RKO (cell line): ENCODE results near the gene XYLT1.
A peak's percentile ranks its signal among the peaks of the same experiment; 100 is the strongest.

Experiments used
- DNase-seq: peaks from one replicate; pipeline ENCODE4 v3.0.0-alpha.2; 2016; ENCODE audit warnings: low spot score

Gene XYLT1

DNA sequence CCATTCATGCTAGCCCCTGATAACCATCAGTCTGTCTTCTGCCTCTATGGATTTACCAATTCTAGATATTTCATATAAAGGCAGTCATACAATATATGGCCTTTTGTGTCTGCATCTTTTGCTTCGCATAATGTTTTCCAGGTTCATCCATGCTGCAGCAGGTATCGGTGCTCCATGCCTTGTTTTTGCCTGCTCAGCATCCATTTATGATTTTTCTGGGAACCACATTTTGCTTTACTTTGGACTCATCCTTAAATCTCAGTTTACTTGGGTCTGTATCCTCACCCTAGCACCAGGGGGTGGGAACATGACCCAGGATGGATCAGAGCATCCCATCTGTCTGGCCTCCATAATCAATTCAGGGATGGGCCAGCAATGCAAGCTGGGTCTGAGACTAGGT, 325.7 kb downstream of the XYLT1 start:
- DNase-seq: no peak

DNA sequence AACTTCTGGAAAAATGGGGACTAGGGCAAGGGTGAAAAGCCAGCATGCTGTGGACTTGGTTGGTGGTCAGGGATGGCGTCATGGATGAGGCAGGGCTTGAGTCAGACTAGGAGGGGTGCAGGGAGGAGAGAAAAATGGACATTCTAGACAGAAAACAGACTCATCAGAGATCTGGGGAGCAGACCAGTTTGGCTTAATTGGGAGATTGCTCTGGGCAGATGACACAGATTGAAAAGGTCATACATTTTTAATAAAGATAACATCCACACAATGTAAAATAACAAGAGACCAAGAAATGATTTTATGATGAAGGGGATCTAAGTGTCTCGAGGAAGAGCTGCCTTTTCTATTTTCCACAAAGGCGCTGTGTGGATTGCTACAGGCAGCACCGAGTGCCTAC, 326.3 kb downstream of the XYLT1 start:
- DNase-seq: no peak

DNA sequence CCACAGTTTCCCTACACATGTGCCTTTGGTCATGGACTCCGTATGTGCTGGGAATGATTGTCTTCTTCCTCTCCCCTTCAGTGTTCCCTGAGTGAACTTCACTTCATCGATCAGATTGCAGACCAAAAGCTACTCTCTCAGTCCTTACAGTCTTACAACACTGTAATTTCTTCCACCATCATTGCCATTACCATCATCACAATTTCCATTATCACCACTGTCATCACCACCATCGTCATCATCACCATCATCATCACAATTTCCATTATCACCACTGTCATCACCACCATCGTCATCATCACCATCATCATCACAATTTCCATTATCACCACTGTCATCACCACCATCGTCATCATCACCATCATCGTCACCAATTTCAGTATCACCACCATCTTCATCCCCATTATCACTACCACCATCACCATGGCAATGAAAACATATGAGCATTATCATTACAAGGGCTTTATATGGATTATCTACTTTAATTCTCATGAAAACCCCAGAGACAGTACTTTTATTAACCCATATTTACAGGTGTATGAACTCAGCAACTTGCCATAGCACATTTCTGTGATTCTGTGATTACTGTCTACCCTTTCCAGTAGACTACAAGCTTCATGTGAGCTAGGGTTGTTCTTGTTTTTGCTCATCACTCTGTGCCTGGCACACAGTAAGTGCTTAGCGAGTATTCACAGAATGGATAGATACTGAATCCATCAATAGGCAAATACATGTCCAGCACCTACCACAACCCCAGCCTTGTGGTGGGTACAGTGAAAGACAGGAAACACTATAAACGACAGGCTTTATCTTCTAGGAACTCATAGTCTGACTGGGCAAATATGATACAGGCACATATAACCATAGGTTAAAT, 327.0 kb downstream of the XYLT1 start:
- no peak for DNase-seq

DNA sequence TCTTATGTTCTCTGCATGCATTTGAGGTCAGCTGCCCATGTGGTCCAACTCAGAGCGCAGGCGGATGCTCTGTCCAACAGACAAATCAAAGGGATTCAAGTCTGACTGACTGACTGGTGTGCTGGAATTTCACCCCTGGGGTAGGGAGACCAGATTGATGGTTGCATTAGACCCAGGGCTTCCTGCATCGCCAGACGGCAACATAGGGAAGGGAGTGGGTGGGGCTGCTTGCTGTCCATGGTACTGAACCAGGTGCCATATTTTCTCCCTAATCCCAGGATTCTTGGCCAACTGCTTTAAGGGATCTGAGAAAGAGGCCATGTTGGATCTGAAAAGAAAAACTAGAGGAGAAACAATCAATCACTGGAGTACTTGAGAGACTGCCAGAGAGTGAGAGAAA, 332.0 kb downstream of the XYLT1 start:
- DNase-seq: peak; percentile 48

DNA sequence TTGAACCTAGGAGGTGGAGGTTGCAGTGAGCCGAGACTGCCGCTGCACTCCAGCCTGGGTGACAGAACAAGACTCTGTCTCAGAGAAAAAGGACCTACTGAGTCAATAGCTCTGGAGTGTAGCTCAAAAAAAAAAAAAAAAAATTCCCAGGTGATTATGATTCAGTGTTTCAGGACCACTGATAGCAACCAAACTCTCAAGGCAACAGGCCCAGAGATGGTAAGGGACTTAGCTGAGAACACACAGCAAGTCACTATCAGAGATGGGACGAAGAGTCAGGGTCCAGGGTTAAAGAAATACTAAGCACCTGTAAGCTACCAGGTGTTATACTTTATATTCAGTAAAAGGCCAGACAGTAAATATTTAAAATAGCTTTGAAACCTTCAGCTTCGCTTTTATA, 335.3 kb downstream of the XYLT1 start:
- no peak for DNase-seq

DNA sequence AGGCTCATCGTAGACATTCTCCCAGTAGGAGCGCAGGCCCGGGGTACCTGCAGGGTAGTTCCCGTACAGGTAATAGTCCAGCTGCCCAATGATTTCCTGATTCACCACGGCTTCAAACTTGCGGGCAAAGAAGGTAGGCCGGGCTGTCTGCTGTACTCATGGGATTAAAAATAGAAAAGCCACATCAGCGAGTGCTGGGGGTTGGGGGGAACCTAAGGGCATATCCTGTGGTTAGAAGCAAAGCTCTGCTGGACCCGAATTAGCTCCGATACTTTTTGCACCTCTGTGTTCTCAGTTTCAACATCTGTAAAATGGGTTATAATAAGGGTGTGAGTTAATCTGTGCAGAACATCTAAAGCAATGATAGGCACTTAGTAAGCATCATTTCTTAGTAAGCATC, 336.2 kb downstream of the XYLT1 start:
- DNase-seq: no peak

DNA sequence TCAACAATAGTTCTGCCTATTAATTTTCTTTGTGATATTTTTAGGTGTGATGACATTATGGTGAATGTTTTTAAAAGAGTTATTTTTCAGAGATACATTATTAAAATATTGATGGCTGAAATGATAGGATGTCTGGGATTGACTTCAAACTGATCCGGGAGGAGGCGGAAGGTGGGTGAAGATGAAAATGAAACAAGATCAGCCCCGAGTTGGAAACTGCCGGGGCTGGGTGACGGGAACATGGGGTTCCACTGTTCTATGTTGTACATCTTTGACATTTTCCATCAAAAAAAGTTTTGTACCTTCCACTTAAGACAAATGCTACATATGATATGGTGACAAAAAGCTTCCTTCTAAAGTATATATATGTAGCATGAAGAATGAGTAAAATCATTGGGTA, 336.9 kb downstream of the XYLT1 start:
- DNase-seq: no peak

DNA sequence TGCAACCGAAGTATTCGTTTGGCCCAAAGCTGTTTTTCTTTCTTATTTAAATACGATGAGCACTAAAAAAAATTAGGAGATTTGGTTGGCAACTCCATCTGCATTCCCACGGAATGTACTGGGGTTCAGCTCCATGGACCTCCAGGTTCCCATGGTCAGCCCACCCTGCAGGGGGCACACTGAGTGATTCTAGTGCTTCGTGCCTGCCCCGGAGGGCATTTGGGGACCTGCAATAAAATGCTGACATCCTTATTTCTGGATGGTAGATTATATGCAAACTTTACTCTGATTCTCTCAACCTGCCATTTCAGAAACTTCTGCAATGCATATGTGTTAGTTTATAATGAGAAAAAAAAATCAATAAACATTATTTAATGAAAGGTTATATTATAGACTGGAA, 339.4 kb downstream of the XYLT1 start:
- DNase-seq: no peak

DNA sequence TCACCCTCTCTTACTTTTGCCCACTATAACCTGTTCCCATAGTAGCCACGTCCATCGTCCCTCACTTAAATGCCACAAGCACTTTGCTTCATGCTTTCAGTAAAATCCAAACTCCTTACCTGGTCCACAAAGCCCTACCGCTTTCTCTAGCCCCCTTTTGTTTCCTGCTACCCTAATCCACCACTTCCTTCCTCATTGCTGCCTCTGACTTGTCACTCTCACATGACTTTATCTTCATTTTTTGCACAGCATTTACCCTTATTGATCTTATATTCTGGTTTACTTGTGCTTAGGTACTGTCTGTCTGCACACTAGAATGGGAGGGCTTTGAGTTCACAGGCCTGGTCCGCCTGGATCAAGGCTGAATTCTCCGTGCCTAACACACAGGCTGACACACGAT, 340.0 kb downstream of the XYLT1 start:
- DNase-seq: no peak

DNA sequence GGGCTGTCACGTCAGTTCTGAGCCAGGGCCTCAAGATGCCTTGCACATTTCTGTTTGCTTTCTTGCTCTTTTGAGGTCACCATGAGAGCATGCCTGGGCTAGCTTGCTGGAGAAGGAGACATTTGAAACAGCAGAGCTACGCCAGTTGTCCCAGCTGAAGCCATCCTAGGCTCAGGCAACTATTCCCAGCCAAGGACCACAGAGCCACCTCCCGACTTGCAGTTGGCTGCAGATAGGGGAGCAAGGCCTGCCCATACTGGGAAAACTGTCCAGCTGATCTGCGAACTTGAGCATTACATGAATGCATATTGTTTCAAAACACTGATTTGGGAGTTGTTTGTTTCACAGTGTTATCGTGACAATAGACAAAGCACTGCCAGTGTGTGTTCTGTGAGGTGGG, 340.8 kb downstream of the XYLT1 start:
- no peak for DNase-seq

DNA sequence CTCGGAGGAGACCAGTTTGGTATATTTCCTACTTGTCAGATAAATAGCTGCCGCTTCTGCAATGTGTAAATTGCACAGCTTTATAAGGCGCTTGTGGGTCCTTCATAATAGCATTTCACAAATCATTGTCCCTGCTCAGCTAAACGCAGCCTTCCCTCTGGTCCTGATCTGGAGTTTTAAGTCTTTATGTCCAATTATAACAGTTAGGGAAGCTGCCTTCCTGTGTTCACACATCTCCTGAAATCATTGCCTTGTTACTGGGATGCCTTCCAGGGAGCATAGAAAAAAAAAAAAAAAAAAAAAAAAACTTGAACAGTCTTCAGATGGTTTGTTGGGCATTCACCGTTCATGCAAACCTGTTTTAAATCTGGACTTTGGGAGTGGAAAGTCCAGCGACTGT, 342.0 kb downstream of the XYLT1 start:
- no peak for DNase-seq

DNA sequence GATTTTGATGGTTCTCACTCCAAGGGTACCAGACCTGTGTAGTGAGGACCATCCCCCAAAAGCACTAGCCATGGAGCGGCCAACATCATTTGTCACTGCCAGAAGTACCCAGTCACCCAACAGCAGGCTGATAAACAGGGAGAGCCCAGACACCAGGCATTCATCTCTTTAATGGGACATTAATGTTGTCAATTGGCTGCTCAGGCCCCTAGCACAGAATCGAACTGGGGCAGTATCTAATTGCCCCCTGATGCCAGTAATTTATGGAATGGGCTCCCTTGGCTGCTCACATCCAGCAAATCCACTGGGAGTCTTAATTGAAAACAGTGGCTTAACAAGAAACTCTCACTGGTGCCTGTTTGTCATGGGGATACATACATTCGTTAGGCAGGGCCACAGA, 344.6 kb downstream of the XYLT1 start:
- no peak for DNase-seq

DNA sequence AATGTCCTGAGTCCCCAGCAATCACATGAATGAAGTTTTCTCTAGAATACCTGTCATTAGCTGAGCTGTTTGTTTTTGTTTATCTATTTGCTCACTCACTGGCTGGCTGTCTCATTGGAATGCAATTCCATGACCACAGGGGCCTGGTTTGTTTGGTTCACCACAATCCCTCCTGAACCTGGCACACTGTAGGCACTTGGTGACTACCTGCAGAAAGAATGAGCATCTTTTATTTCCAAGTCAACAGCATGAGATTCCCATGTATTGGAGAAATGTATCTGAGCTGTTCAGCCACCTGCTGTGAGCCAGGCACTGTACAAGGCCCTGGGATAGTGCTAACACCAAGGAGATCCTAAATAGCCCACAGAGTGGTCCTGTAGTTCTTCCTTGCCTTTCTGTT, 345.1 kb downstream of the XYLT1 start:
- DNase-seq: no peak

DNA sequence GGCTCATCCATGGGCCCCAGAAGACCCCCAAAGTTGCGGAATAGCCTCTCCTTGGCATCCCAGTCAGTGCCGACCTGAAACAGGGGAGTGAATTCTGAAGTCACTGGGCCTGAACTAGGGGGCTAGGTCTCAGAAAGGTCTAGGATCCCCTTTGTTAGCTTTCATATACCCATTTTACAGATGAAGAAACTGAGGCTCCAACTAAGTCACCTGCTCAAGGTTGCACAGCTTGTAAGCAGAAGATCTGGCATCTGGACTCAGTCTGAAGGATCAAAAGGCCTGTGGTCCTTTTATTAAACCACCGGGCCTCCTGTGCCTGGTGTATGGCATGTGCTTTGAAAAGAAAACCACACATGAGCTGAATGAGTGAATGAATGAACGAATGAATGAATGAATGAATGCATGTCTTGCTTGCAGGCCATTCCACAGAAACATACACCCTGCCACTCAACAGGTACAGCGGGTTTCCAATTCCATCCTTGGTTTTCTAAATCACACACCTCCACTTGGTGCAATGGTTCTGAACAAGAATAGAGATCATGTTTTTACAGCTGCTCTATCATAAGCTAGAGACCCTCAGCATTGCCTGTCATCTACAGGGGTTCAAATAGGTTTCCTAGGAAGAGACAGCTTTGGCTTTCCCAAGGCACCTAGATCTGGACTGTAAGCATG, 352.7 kb downstream of the XYLT1 start:
- DNase-seq: no peak

DNA sequence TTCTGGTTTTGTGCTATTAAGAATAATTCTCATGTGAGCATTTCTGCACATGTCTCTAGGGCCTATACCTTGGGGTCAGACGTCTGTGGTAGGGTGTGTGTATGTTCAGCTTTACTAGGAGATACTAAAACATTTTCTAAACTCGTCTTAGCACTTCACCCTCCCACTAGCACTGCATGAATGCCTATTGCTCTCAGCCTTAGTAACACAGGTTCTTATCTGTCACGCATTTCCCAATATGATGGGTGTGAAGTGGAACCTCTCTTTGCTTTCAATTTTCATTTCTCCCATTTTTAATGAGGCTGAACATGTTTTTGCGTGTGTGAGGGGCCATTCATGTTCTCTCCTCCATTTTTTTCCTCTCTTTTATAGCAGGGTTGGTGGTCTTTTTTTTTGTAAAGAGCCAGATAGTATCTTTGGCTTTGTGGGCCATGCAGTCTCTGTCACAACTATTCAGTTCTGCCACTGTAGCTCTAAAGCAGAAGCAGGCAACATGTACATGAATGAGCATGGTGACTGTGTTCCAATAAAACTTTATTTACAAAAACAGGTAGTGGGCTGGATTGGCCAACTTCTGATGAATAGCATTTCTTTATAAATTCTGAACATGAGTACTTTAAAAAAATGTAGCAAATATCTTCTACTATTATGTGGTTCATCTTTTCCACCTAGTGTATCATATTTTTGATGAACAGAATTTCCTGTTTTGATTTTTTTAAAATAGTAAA, 354.0 kb downstream of the XYLT1 start:
- no peak for DNase-seq

DNA sequence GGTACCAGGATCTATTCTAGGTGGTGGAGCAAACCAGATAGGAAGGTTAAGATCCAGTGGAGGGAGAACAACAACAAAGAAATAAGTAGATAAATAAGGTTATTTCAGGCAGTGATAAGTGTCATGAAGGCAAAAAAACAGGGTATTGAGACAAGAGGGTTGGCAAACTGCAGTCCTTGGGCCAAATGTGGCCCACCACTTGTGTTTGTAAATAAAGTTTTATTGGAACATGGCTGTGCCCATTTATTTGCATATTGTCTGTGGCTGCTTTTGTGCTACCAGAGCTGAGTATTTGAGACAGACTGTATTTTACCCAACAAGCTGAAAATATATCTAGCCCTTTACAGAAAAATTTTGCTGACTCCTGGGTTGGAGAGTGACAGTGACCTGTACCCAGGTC, 361.3 kb downstream of the XYLT1 start:
- no peak for DNase-seq

DNA sequence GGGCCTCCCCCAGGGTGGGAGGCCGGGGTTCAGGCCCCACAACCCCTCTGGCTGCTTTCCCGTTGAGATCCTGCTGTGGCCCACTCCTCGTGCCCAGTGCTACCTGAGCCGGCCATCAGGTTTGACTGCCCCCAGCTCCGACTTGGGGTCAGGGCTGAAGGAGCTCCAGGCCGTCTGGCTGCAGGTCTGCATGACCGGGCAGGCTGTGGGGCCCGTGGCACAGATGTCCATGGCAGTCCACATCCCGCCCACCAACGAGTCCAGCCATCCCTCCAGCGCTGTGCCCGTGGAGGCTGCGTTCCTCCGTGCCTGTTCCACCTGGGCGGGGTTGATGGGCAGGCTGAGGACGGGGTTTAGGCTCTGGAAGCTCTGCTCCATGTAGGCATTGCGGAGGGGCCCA, 362.2 kb downstream of the XYLT1 start:
- DNase-seq: no peak

DNA sequence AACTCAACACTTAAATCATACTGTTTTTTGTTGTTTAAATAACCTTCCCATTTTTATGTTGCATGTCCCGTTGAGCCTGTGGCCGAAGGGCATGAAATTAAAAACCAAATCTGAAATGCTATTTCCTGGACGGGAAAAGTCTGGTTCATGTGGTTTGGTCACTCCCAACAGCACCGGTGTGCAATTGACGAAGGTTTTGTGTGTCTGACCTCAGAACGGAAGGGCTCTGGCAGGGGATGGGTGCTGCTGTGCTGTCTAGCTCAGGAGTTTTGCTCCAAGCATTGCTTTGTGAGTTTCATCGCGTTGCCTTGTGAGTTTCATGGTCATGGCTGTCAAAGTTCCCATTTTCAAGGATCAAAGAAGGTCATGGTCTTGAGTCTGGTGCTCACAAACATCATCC, 363.3 kb downstream of the XYLT1 start:
- no peak for DNase-seq

DNA sequence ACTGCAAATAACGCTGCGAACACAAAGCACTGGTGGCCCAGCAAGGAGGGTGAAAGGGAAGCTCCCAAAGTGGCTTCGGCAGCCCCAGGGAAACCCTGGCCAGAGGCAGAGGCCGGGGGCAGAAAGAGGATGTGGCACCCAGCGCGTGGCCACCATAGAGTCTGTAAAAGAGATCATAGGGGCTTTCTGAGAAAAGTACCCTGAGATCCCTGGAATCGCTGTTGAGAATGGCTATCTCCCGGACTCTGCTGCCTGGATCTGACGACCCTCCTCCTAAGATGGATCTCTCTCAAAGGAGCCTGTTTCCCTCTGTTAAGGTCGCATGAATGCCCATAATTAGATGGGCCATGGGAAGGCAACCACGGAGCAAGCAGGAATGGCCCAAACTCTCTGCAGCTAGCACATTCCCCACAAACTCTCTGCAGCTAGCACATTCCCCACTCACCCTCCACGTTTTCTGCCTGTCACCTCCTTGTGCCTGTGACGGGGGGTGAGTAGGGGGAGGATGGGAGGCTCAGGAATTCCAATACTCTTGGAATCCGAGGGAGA, 364.4 kb downstream of the XYLT1 start:
- DNase-seq: no peak

DNA sequence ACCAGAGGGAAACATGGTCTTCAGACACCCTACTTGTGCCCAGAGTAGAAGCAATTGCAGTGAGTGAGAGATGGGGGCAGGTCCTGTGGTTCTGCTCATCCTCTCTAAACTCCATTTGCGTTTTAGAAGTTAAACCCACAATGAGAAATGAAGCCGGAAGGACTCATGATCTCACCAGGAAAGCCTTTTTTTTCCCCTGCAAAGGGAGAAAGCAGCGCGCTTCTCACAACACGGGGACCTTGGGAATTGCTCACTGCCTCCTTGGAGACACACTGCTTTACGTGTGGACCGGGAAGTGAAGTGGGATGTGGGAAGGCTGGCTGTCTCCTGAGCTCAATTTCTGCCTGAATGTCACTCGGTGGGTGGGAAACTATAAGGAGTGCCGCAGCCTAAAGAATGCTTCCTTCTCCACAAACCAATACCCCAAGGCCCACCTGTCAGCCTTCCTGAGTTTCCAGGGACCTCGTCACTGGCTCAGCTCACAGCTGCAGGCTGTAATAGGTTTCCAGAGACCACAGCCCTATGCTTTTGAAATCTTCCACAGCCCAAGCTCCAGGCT, 365.4 kb downstream of the XYLT1 start:
- DNase-seq: no peak

DNA sequence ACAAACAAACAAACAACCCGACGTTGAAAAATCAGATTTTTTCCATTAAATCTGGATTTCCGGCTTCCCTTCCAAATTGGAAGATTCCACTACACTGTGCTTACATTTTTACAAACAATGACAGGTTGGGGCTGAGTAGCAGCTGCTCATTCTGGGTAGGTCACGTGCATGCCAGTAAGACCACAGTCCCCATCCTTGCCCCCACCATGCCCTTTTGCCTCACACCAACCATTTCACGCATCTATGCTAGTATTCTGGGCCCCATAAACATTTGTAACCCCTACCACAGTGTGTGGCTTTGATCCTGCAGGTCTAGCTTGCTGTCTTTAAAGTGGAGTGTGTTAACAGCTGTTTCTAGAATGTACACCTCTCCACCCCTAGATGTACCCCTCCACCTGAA, 366.1 kb downstream of the XYLT1 start:
- DNase-seq: no peak

DNA sequence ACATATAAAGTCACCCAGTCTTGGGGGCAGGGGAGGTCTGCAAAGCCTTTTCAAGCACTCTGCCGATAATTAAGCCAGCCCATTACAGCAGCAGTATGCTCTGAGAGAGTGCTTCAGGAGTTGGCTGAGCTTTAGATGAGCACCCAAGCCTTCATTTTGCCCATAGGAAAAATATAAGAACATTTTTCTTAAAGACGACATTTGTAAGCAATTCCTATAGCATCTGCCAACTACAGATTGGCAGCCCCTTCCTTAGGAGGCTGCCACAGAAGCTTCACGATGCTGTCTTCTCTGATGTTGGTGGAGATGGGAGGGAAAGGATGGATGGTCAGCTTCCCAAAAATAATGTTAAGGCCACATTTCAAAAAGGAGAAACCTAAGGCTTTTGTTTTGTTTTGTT, 367.5 kb downstream of the XYLT1 start:
- DNase-seq: no peak

DNA sequence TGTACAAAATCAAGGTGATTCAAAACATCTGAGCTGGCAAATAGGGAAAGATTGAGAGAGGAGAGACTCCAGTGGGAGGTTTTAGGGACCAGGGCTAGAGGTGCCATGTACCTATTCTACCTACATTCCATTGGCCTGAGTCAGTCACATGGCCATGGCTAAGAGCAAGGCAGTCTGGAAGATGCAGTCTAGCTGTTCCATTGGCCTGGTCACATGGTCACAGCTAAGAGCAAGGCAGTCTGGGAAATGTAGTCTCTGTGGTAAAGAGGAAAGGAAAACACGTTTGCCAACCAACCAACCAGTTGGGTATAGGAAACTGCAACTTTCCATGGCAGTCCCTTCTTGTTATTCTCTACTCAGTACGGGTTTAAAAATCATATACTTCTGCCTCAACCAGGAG, 369.1 kb downstream of the XYLT1 start:
- DNase-seq: no peak
